Measurements from ENCODE around the gene MAN2B2.

MAN2B2 gene

GRCh38 chr4:6541789-6542188 lies 33.2 kb upstream of the MAN2B2 start:
- no peak for DNase-seq
- H3K27me3 ChIP-seq (replicated peaks; ENCODE audit: insufficient read depth, low read length): peaks cover 73% of the 10 kb centered on the region
- H3K27ac ChIP-seq (ENCODE audit: low read length): no peak overlapping the region
- no peaks in the 10 kb centered on the region for H3K9me3 ChIP-seq (replicated peaks; ENCODE audit: insufficient read depth, low read length)
- H3K4me2 ChIP-seq (ENCODE audit: low read depth, low read length): no peak overlapping the region
- no peak overlapping the region for H2AFZ ChIP-seq (ENCODE audit: low read length)
- H3K4me1 ChIP-seq (ENCODE audit: low read length): no peaks in the 10 kb centered on the region
- TF ChIP-seq EZH2 (optimal IDR thresholded peaks at IDR 0.05; ENCODE audit: low read depth, low read length) (no peak), EZH2phosphoT487 (IDR thresholded peaks at IDR 0.05; ENCODE audit: low read length) (no peak)
- TF ChIP-seq, protein P1, sequence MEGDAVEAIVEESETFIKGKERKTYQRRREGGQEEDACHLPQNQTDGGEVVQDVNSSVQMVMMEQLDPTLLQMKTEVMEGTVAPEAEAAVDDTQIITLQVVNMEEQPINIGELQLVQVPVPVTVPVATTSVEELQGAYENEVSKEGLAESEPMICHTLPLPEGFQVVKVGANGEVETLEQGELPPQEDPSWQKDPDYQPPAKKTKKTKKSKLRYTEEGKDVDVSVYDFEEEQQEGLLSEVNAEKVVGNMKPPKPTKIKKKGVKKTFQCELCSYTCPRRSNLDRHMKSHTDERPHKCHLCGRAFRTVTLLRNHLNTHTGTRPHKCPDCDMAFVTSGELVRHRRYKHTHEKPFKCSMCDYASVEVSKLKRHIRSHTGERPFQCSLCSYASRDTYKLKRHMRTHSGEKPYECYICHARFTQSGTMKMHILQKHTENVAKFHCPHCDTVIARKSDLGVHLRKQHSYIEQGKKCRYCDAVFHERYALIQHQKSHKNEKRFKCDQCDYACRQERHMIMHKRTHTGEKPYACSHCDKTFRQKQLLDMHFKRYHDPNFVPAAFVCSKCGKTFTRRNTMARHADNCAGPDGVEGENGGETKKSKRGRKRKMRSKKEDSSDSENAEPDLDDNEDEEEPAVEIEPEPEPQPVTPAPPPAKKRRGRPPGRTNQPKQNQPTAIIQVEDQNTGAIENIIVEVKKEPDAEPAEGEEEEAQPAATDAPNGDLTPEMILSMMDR (IDR thresholded peaks at IDR 0.05; ENCODE audit: low read length): no peak
- H3K79me2 ChIP-seq (ENCODE audit: low read length): no peaks in the 10 kb centered on the region
- no peaks in the 10 kb centered on the region for H3K36me3 ChIP-seq (replicated peaks; ENCODE audit: insufficient read depth, low read length)
- no peaks in the 10 kb centered on the region for H4K20me1 ChIP-seq (ENCODE audit: insufficient read depth, low read length)
- H3K4me3 ChIP-seq (ENCODE audit: low read length): no peak overlapping the region
- no peaks in the 10 kb centered on the region for H3F3A ChIP-seq (ENCODE audit: insufficient read depth, low read length)
- no peaks in the 10 kb centered on the region for H3K9me2 ChIP-seq (replicated peaks; ENCODE audit: insufficient read depth, low read length)
- no peak overlapping the region for H3K9ac ChIP-seq (ENCODE audit: low read length)

- no peak overlapping the region for H3K27ac ChIP-seq (ENCODE audit: low read length)
- no peaks in the 10 kb centered on the region for H3F3A ChIP-seq (ENCODE audit: insufficient read depth, low read length)
- H3K4me2 ChIP-seq (ENCODE audit: low read depth, low read length): no peak overlapping the region
- no peaks in the 10 kb centered on the region for H3K79me2 ChIP-seq (ENCODE audit: low read length)
- no peak overlapping the region for H3K9ac ChIP-seq (ENCODE audit: low read length)
- no peak overlapping the region for H2AFZ ChIP-seq (ENCODE audit: low read length)
- peaks cover 70% of the 10 kb centered on the region for H3K27me3 ChIP-seq (replicated peaks; ENCODE audit: insufficient read depth, low read length)
- H3K36me3 ChIP-seq (replicated peaks; ENCODE audit: insufficient read depth, low read length): no peaks in the 10 kb centered on the region
- no peaks in the 10 kb centered on the region for H4K20me1 ChIP-seq (ENCODE audit: insufficient read depth, low read length)
- TF ChIP-seq, protein P1 (IDR thresholded peaks at IDR 0.05; ENCODE audit: low read length): no peak
- no peak for TF ChIP-seq EZH2phosphoT487 (IDR thresholded peaks at IDR 0.05; ENCODE audit: low read length)
- no peaks in the 10 kb centered on the region for H3K9me3 ChIP-seq (replicated peaks; ENCODE audit: insufficient read depth, low read length)
- no peak for DNase-seq
- no peaks in the 10 kb centered on the region for H3K4me1 ChIP-seq (ENCODE audit: low read length)
- no peak overlapping the region for H3K4me3 ChIP-seq (ENCODE audit: low read length)
- no peaks in the 10 kb centered on the region for H3K9me2 ChIP-seq (replicated peaks; ENCODE audit: insufficient read depth, low read length)
These were observed 32.0 kb upstream of the MAN2B2 start for GRCh38 chr4:6542951-6543350.

DNA sequence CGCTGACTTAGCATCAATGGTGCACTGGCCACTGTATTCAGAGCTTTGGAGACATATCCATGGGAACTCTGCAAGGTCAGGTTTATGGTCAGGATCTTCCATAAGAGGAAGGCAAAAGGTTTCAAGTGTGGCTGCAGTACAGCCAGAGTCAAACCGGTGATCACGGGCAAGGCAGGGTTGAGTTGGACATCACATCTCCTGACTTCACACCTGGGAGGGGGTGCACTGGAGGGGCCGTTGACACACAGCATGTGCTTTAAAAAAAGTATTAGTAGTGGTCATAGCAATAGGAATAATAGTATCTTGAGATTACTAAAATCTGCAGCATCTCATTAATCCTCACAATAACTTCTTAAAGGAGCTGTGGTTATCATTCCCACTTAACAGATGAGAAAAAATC lies 28.9 kb upstream of the MAN2B2 start:
- Histone ChIP-seq H3K36me3 (replicated peaks; ENCODE audit: insufficient read depth, low read length) (no peaks in the 10 kb centered on the region), H3K4me1 (ENCODE audit: low read length) (no peaks in the 10 kb centered on the region), H3K9ac (ENCODE audit: low read length) (no peak overlapping the region), H3F3A (ENCODE audit: insufficient read depth, low read length) (no peaks in the 10 kb centered on the region), H3K27me3 (replicated peaks; ENCODE audit: insufficient read depth, low read length) (peaks cover 71% of the 10 kb centered on the region), H3K27ac (ENCODE audit: low read length) (no peak overlapping the region), H3K9me2 (replicated peaks; ENCODE audit: insufficient read depth, low read length) (no peaks in the 10 kb centered on the region), H3K9me3 (replicated peaks; ENCODE audit: insufficient read depth, low read length) (no peaks in the 10 kb centered on the region), H3K4me3 (ENCODE audit: low read length) (no peak overlapping the region), H3K4me2 (ENCODE audit: low read depth, low read length) (no peak overlapping the region), H2AFZ (ENCODE audit: low read length) (no peak overlapping the region), H4K20me1 (ENCODE audit: insufficient read depth, low read length) (no peaks in the 10 kb centered on the region), H3K79me2 (ENCODE audit: low read length) (no peaks in the 10 kb centered on the region)
- DNase-seq: no peak
- TF ChIP-seq, protein P1 (IDR thresholded peaks at IDR 0.05; ENCODE audit: low read length): no peak
- TF ChIP-seq EZH2 (optimal IDR thresholded peaks at IDR 0.05; ENCODE audit: low read depth, low read length): no peak

Data from MM.1S (cell line).